ENCODE data around the gene CCDC24. TPM values are rescaled to one million over a fixed set of nuclear protein-coding genes. Genes with fewer than 3 reads are reported as not detected.

Gene CCDC24
- total and polyA plus RNA-seq, 9 of the 15 experiments (the other 6 are each of a cell fraction or from before 2014, with no cell fraction given): 0.31 to 4.5 (median 1.5) TPM

DNA sequence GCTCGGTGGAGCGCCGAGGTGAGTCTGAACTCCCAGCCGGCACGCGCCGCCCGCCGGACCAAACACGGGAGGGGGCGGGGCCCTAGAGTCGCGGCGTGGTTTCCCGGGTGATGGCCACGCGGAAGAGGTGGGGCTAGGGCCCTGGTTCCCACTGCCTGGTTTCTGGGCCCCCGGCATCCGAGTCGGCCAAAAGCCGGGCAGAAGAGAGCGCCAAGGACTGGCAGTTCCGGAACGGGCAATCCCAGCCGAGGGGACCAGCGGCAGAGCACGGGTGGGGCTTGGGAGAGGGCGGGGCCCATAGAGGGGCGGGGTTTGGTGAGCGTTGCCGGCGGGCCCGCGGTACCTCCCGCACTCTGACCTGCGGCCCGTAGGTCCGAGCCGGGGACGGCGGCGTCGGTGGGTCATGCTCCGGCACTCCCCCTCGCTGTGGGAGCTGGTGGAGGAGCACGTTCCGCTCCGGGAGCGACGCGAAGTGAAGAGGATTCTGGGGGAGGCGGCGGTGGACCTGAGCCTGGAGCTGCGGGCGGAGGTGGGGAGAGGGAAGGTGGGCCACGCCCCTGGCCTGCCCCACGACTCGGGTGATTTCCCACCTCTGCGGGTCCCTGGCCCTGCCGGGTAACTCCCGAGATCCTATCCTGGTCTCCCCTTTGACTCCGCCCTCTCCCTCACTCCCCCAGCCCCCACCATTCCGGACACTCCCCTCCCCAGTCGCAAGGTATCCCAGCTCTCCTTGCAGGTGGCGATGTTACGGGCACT, at the start of gene CCDC24 (continued):
- TF ChIP-seq, protein P1, sequence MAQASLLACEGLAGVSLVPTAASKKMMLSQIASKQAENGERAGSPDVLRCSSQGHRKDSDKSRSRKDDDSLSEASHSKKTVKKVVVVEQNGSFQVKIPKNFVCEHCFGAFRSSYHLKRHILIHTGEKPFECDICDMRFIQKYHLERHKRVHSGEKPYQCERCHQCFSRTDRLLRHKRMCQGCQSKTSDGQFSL (CRISPR knock-in tag; IDR thresholded peaks at IDR 0.05): peak; percentile 61; the same call in 1 of the 2 replicates
- TF ChIP-seq, protein P1 (tag; IDR thresholded peaks at IDR 0.05): no peak
- TF ChIP-seq ZNF324 (CRISPR knock-in tag; IDR thresholded peaks at IDR 0.05) (no peak), ETV5 (CRISPR knock-in tag; IDR thresholded peaks at IDR 0.05; ENCODE audit: low read depth) (peak; percentile 48; the same call in 1 of the 2 replicates), NR1H2 (CRISPR knock-in tag; IDR thresholded peaks at IDR 0.05) (no peak), ZNF76 (CRISPR knock-in tag; IDR thresholded peaks at IDR 0.05; ENCODE audit: borderline replicate concordance) (no peak), KLF16 (IDR thresholded peaks at IDR 0.05) (no peak; the same call in 1 of the 2 replicates), ASH1L (IDR thresholded peaks at IDR 0.05; ENCODE audit: borderline replicate concordance, low read depth, partially characterized antibody) (no peak), MAZ (CRISPR knock-in tag; conservative IDR thresholded peaks at IDR 0.05 in 1 of 2, IDR thresholded peaks at IDR 0.05 in 1 of 2) (peak; percentile 74 to 90), SPI1 (IDR thresholded peaks at IDR 0.05; ENCODE audit: borderline replicate concordance, low read depth, low read length) (no peak), GTF2A2 (tag; IDR thresholded peaks at IDR 0.05) (no peak), NCOA6 (IDR thresholded peaks at IDR 0.05) (no peak), FOXP1 (CRISPR knock-in tag; IDR thresholded peaks at IDR 0.05) (peak; percentile 74), TEAD1 (CRISPR knock-in tag; IDR thresholded peaks at IDR 0.05) (peak; percentile 44 to 58; a peak in 2 of 4 replicates), NBN (IDR thresholded peaks at IDR 0.05; ENCODE audit: low read depth) (no peak), ZNF311 (CRISPR knock-in tag; IDR thresholded peaks at IDR 0.05) (no peak), ZNF263 (CRISPR knock-in tag; IDR thresholded peaks at IDR 0.05; ENCODE audit: borderline replicate concordance) (peak; percentile 90), IFI16 (CRISPR knock-in tag; IDR thresholded peaks at IDR 0.05) (no peak), SAP30 (IDR thresholded peaks at IDR 0.05; ENCODE audit: borderline replicate concordance, insufficient read depth, low read depth, low read length, poor library complexity, severe bottlenecking) (peak; percentile 82), SP1 (CRISPR knock-in tag; IDR thresholded peaks at IDR 0.05) (peak; percentile 91), RBM15 (IDR thresholded peaks at IDR 0.05; ENCODE audit: insufficient read depth, low read length) (no peak), RFX1 (IDR thresholded peaks at IDR 0.05) (peak; percentile 91), SIN3B (IDR thresholded peaks at IDR 0.05; ENCODE audit: low read depth) (no peak)
- TF ChIP-seq, protein P2, sequence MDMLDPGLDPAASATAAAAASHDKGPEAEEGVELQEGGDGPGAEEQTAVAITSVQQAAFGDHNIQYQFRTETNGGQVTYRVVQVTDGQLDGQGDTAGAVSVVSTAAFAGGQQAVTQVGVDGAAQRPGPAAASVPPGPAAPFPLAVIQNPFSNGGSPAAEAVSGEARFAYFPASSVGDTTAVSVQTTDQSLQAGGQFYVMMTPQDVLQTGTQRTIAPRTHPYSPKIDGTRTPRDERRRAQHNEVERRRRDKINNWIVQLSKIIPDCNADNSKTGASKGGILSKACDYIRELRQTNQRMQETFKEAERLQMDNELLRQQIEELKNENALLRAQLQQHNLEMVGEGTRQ (CRISPR knock-in tag; IDR thresholded peaks at IDR 0.05): no peak
- TF ChIP-seq, protein P3, sequence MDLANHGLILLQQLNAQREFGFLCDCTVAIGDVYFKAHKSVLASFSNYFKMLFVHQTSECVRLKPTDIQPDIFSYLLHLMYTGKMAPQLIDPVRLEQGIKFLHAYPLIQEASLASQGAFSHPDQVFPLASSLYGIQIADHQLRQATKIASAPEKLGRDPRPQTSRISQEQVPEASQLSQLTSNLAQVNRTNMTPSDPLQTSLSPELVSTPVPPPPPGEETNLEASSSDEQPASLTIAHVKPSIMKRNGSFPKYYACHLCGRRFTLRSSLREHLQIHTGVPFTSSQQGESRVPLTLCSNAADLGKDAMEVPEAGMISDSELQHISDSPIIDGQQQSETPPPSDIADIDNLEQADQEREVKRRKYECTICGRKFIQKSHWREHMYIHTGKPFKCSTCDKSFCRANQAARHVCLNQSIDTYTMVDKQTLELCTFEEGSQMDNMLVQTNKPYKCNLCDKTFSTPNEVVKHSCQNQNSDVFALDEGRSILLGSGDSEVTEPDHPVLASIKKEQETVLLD (IDR thresholded peaks at IDR 0.05): no peak; the same call in 1 of the 2 replicates
